Endothelial cell of umbilical vein (primary cell): ENCODE data around the gene ELOVL6.

ENCODE experiments used
- CTCF ChIP-seq, 2 donors: IDR thresholded peaks; 1 replicate in 1 of 2; 2 replicates in 1 of 2; pipeline ENCODE4 v1.5.1; 2011; ENCODE audit warnings: low read length in 2 of 2, mild to moderate bottlenecking in 2 of 2, moderate library complexity in 2 of 2, control low read depth in 1 of 2, inconsistent platforms in 1 of 2, low read depth in 1 of 2; ENCODE audit not compliant: insufficient read depth in 1 of 2; ENCODE audit errors: extremely low read depth in 1 of 2
- FOS ChIP-seq: IDR thresholded peaks from 2 replicates; pipeline ENCODE4 v1.6.1; 2011; ENCODE audit warnings: mild to moderate bottlenecking, low read length, moderate library complexity, borderline replicate concordance; ENCODE audit not compliant: insufficient read depth
- MYC ChIP-seq: IDR thresholded peaks from one replicate; pipeline ENCODE4 v1.6.1; 2011; ENCODE audit warnings: mild to moderate bottlenecking, low read depth, low read length
- POLR2A ChIP-seq: IDR thresholded peaks from 2 replicates; pipeline ENCODE4 v1.6.1; 2012; ENCODE audit warnings: low read depth, mild to moderate bottlenecking, control low read depth, low read length
- POLR2AphosphoS5 ChIP-seq: IDR thresholded peaks from 2 replicates; pipeline ENCODE4 v1.6.1; 2012; ENCODE audit warnings: low read depth, mild to moderate bottlenecking, control low read depth, low read length, moderate library complexity; ENCODE audit not compliant: insufficient read depth

GRCh38 chr4:110091434-110092140, 106.8 kb downstream of the ELOVL6 start:
- TF ChIP-seq CTCF (IDR thresholded peaks at IDR 0.05; ENCODE audit: extremely low read depth in 1 of 2, insufficient read depth in 1 of 2, low read depth in 1 of 2, low read length in 2 of 2) (no peak), POLR2AphosphoS5 (no peak), MYC (no peak), FOS (peak; percentile 18), POLR2A (no peak)
